HG03354 (cell line): ENCODE data around the gene KRTAP4-2.
"Not testable (repeated sequence)": the region's sequence is repeated elsewhere in the genome, so short reads cannot be mapped to it uniquely, and the experiment has no call there.

ENCODE experiments used
- ATAC-seq: cut with Tn5 transposase; IDR thresholded peaks from one replicate; pipeline ENCODE4 v1.9.1; 2021; ENCODE audit warnings: mild to moderate bottlenecking; ENCODE audit not compliant: unreplicated experiment, poor library complexity, severe bottlenecking

The KRTAP4-2 gene

GRCh38 chr17:41167561-41167960 is 10.5 kb downstream of the KRTAP4-2 start:
- ATAC-seq: no peak

DNA sequence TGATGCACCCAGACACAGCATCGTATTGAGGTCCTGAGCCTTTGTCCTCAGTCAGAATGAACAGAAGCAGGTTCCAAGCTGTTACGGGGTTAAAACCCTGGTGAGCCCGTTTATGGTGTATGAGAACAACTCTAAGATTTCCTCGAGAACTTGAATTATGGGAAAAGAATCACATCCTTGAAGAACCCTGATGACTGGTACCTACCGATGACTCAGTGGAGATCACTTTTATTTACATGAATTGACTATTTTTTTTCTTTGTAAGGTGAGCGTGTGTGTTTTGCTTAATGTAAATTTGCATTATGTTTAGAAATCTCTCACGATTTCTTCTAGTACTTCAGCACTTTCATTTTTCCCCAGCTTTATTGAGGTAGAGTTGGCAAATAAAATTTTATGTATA is 14.2 kb downstream of the KRTAP4-2 start:
- ATAC-seq: no peak

DNA sequence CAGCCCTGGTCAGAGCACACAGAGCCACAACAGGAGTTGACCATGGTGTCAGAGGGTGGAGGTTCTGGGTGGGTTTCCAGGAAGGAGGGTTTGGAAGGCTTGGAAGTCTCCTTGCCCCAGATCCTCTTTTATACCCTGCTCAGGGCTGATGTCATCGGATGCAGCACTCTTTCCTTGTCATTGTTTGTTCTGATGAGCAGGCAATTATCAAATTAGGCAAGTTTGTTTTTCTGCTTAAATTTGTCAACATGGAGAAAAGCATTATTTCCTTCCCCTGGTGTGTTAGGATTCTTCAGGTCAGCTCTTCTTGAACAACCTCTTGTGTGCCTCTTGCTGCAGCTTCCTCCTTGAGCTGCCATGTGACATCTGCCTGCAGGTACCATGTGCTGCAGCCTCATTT is 17.4 kb downstream of the KRTAP4-2 start, which contains the start of gene KRTAP4-4:
TSS of gene KRTAP4-4 (minus strand) at position 101 of the 400 bp plus-strand sequence. CDS start at position 44, 57 bp downstream.
- no peak for ATAC-seq

- not testable (repeated sequence) for ATAC-seq
Observed at GRCh38 chr17:41160190-41160589, 17.8 kb downstream of the KRTAP4-2 start.

- ATAC-seq: no peak
Observed at GRCh38 chr17:41153856-41154255, 24.2 kb downstream of the KRTAP4-2 start.

- no peak for ATAC-seq
Observed at GRCh38 chr17:41151525-41151924, 26.5 kb downstream of the KRTAP4-2 start.

DNA sequence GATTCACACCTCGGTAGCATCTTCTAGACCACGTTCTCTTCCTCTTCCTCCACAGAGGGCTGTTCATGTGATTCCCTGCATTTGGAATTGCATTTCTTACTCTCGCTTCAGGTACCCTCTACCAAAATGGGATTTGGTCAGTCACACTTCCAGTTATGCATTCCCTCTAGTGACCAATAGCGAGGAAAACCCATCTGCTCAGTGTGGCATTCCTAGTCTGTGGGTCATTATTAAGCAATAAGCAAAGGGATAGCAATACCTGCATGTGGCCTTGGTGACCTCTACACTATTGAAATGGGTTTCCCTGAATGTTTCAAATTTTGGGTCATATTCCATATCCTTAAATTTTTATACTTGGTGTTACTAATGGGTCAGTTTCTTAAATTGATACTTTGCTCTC is 28.0 kb downstream of the KRTAP4-2 start:
- ATAC-seq: no peak

DNA sequence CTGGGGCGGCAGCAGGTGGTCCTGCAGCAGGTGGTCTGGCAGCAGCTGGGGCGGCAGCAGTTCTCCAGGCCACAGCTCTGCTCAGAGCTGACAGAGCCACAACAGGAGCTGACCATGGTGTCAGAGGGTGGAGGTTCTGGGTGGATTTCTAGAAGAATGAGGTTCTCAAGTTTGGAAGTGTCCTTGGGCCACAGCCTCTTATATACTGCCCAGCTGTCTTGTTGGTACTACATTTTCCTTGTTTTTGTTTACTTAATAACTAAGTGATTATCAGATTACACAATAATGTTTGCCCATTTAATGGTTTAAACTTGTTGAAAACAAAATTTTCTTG is 28.4 kb downstream of the KRTAP4-2 start, which contains the start of gene KRTAP4-5:
TSS of gene KRTAP4-5 (minus strand) at position 174 of the 334 bp plus-strand sequence. CDS start at position 116, 58 bp downstream.
- no peak for ATAC-seq

DNA sequence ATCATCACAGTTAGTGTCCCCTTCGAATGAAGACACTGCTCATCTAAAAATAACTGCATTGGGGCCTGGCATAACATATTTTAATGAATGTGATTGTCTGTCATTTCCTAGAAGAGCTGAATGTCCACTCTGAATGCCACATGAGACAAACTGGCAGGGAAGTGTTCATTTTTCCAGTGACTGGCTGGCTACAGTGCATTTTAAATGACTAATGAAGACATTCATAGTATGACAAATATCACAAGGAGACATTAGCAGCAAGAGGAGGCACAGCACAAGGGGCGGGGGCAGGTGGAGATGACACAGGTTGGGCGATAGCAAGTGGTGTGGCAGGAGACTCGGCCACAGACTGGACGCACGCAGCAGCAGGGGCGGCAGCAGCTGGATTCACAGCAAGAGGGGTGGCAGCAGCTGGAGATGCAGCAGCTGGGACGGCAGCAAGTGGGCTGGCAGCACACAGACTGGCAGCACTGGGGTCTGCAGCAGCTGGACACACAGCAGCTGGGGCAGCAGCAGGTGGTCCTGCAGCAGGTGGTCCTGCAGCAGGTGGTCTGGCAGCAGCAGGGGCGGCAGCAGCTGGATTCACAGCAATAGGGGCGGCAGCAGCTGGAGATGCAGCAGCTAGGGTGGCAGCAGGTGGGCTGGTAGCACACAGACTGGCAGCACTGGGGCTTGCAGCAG is 28.9 kb downstream of the KRTAP4-2 start:
- ATAC-seq: not testable (repeated sequence)

DNA sequence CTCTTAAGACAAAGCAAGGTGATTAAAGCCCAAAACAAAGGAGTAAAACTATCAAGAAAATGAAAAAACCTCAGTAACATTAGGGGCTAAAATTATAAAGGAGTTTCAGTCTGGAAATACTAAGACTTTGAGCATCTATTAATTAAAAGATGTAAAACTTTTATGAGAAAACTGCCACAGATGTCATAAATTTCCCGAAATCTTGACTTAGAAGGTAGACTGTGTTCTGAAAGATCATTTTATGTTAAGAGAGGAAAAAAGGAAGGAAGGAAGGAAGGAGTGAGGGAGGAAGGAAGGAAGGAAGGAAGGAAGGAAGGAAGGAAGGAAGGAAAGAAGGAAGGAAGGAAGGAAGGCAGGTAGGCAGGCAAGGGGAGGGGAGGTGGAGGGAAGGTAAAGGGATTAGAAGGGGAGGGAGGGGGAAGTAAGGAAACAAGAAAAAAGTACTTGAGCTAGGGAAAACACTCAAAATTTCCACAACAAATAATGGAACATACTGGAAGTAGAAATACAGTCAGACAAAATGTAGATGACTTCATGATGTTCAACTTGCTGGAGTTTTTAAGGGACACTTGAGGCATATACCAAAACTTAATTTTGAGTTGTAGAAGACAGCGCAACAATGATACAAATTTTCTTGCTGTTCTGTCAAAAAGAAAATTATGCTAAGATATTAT is 30.4 kb downstream of the KRTAP4-2 start:
- ATAC-seq: no peak

GRCh38 chr17:41145261-41145660 is 32.8 kb downstream of the KRTAP4-2 start:
- ATAC-seq: no peak

DNA sequence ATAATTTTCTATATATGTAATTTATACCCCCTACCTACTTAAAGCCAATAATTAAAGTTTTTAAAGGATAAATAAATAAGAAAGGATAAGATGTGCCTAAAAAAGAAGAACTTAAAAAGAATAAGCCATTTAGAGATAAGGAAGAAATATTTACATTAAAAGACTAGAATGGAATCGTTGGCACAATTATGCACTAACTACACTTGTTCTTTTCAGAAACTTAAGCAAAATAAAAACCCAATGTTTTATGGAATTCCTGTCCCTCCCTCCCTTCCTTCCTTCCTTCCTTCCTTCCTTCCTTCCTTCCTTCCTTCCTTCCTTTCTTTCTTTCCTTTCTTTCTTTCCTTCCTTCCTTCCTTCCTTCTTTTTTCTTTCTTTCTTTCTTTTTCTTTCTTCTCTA is 33.2 kb downstream of the KRTAP4-2 start:
- no peak for ATAC-seq

- no peak for ATAC-seq
Observed at GRCh38 chr17:41141361-41141760, 36.7 kb downstream of the KRTAP4-2 start.

GRCh38 chr17:41140360-41141131 is 37.5 kb downstream of the KRTAP4-2 start, which contains the start of gene KRTAP4-6:
Gene KRTAP4-6, minus strand, starts transcription at chr17:41140544. Its CDS starts 57 bp downstream, at chr17:41140487.
- ATAC-seq: no peak

GRCh38 chr17:41139865-41140264 is 38.2 kb downstream of the KRTAP4-2 start:
- not testable (repeated sequence) for ATAC-seq

GRCh38 chr17:41133880-41134735 is 43.9 kb downstream of the KRTAP4-2 start:
- no peak for ATAC-seq

DNA sequence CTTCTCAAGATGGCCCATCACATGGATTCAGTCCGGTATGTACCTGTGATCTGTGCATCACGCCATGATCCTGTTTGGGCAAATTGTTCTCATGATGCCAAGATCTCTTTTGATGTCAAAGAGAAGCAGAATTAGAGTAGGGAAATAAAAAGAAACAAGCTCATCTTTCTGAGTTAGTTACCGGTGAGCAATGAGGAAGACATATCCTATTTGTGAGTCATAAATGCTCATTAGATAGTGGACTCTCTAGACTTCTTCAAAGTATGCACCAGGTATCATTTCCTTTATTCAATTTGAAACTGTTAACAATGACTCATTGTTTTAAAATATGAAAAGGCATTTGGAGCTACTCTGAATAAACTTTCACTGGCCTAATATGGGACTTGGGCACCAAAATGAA is 46.0 kb downstream of the KRTAP4-2 start:
- ATAC-seq: no peak
